DLD1 (cell line): ENCODE data around the gene LEMD1.

ENCODE experiments used
- in situ Hi-C: cut with HindIII; loops from 2 replicates; pipeline ENCODE4 v1.10.0; 2017; ENCODE audit warnings: low sequenced_read_pairs

LEMD1 gene

DNA sequence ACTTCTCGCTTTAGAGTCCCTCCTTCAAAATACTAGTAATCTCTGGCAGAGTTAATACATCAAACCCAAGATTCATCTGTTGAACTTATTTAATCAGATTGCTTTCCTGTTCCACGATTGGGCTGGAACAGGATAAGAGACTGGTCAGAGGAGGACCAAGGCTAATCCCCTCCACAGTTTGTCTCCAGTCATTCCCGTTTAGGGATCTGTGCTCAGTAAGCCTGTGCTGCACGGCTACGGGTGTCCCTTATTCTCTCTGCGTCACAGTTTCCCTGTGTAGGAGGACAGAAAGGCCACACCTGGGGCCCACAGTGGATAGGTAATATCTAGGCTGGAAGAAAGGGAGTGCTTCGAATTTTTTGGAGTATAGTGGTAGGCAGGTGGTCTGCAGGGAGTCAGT, 83.8 kb downstream of the LEMD1 start:
- in situ Hi-C loops = no loop called here

GRCh38 chr1:205337481-205337880, 84.4 kb downstream of the LEMD1 start:
- in situ Hi-C loops = no loop called here

DNA sequence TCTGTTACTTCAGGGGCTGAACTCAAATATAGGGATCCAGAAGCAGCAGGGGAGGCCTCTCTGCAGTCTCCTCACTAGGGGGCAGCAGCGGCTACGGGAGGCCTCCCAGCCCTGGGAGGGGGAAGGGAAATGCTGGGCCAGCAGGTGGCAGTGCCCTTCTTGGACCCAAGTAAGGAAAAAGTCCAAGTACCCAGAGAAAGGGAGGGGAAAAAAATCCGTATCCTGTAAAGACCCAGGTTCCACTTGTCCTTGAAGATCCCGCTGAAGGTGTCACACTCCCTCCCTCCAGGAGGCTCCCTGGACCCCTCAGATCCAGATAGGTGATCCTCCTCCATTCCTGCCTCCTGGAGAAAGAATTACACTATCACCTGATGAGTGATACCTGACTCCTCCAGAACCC, 86.2 kb downstream of the LEMD1 start:
- in situ Hi-C loops = no loop called here

DNA sequence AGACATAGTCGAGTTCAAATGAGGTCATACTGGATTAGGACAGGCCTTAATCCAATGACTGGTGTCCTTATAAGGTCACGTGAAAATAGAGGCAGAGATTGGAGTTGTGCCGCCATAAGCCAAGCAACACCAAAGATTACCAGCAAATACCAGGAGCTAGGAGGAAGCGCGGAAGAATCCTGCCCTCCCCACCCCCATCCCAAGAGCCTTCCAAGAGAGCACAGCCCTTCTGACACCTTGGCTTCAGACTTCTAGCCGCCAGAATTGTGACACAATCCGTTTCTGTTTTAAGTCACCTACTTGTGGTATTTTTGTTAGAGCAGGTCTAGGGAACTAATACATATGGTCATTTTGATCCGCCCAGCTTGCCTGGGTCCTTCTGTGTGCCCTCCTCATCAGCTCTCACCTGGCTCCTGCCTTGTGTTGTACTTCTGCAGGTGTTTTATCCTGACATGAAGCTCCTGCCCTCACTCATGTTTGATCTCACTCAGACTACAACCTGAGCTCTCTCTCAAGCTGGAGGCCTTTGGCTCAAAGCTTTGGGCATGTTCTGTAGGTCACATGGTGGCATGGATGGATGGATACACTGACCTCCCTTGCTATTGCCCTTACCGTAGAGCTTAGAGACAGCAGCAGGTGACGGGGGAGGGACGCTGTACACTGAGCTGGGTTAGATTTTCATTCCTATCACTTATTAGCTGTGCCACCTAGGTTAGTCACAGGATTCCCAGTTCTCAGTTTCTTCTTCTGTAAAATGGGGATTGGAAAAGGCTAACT, 89.7 kb downstream of the LEMD1 start:
- in situ Hi-C loops = no loop called here
